Hematopoietic multipotent progenitor cell treated with erythropoietin and hydrocortisone succinate and interleukin-3 and kit ligand, for 15 days (in vitro differentiated cells): ENCODE data around the gene NRP1.

Experiments
- DNase-seq: peaks from one replicate; pipeline ENCODE4 v3.0.0-alpha.2; 2015; ENCODE audit warnings: low spot score

The NRP1 gene

GRCh38 chr10:33212061-33212748 is 122.3 kb downstream of the NRP1 start:
- DNase-seq, result no peak

GRCh38 chr10:33211106-33211878 is 123.2 kb downstream of the NRP1 start:
- no peak for DNase-seq

- DNase-seq, result no peak
Observed at GRCh38 chr10:33209802-33210201, 124.7 kb downstream of the NRP1 start.

- no peak for DNase-seq
Observed at GRCh38 chr10:33208166-33208565, 126.3 kb downstream of the NRP1 start.

DNA sequence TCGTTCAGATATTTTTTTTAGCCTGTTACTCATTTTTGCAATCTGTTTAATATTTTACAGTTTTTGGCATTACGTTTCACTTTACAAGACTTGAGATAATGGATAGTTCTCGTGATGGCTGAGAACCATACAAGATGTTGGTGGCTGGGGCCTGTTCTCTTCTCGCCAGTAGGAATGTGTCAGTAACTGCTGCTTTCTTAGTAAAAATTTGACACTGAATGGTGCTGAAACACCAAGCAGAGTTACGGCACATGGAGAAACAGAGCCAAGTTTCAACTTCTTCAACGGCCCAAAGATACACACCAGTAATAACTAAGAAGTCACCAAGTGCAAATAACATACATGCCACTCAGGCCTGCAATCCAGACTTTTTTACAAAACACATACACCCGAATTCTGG is 130.4 kb downstream of the NRP1 start:
- no peak for DNase-seq

DNA sequence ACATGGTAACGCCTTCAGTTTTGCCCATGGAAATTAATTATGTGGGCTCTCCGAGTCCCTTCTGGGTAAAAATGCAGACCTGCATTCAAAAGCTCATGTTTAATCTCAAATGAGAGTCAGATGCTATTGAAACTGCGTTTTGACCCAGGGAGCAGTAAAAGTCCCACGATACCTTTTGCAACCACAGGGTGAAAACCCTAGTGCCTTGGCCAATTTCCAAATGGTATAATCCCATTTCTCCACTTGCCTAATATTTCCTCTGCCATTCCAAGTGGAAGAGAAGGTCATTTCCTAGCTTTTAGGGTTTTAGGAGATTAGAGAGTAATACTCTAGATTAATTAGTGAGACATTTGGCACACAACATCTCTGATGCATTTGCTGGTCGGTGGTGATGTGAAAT is 132.5 kb downstream of the NRP1 start:
- DNase-seq, result no peak

GRCh38 chr10:33201056-33201780 is 133.2 kb downstream of the NRP1 start:
- no peak for DNase-seq

DNA sequence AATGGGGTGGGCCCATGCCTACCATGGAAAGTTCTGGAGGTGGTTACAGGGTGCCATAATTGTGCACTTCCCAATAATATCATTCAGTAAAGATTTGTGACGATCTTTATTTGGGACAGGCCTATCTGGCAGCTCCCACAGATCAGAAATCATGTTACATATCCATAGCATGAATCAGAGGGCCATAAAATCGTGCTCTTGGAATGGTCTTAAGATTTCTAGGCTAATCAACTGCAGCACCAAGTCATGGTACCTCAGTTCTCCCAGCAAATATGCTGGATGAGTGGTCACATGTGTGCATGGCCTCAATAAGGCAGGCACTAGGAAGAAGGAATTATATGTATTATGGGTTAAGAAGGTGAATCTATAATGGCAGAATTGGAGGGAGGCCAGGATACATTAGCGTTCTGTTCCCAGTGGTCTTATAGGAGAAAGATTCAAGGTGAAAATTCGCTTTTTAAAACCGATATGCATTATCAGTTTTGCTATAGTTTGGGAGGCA is 134.7 kb downstream of the NRP1 start:
- no peak for DNase-seq

- DNase-seq, result no peak
Observed at GRCh38 chr10:33198610-33199009, 135.9 kb downstream of the NRP1 start.

DNA sequence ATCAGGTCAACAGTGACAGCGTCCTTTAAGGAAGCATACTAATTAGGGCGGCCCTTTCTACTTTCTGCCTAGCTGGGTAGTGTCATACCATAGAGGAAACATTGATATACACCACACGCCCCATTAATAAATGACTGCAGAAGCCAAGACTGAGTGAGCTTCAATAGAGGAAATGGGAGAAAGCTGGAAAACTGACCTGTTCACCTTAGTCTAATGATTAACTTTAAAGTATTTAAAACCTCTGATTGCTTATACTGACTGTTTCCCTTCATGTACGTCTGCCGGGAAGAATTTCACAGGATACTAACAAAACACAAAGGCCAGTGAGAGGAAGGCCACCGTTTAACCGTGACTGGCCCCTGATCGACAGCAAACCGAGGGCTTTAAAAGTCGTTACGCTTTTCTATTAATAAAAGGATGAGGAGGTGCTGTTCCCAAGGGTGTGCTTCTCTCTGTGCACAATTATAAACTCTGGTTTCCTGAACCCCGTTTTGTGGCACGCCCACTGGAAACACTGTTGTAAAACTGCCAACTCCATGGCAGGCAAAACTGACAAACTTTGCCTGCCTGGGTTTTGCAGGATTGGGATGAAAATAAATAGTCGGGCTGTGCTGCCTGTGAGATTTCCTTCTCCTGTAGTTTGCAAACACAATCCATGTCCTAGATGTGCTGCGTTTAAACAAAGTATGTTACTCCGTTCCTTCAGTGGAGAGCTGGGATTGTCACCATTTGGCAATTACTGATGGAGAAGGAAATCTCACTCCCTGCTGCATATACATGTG is 137.6 kb downstream of the NRP1 start:
- DNase-seq, result no peak

GRCh38 chr10:33196377-33196706 is 138.1 kb downstream of the NRP1 start:
- DNase-seq, result no peak

DNA sequence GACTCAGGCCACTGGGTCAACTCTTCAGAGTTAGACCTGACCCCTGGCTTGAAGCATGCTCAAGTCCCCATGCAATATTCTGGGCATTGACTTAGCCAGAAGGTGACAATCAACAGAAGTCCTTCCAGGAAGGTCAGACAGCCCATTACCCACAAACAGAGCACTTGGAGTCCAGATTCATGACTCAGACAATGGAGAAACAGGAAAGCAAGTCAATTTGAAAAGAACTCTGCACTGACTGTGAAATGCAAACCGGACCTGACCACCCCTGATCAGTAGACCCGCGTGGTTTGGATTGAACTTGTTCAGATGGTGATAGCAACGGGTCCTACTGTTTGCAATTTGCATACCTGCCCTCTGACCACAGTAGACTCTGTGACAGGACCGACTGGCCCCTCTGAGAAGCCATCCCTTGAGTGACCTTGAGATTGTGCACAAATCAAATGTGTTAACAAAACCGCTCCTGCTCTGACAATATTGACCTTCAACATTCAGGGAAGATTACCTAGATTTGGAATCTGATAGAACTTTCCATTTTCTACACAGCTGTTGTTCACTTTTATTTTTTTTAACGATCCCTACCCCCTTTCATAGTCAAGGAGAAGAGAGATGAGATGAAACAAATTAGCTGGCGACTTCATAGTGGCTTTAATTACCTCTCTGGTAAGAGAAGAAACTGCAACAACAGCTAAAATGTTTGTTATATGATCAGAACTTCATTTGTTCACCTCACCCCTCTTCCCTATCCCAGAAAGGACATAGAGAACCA is 138.7 kb downstream of the NRP1 start:
- no peak for DNase-seq

DNA sequence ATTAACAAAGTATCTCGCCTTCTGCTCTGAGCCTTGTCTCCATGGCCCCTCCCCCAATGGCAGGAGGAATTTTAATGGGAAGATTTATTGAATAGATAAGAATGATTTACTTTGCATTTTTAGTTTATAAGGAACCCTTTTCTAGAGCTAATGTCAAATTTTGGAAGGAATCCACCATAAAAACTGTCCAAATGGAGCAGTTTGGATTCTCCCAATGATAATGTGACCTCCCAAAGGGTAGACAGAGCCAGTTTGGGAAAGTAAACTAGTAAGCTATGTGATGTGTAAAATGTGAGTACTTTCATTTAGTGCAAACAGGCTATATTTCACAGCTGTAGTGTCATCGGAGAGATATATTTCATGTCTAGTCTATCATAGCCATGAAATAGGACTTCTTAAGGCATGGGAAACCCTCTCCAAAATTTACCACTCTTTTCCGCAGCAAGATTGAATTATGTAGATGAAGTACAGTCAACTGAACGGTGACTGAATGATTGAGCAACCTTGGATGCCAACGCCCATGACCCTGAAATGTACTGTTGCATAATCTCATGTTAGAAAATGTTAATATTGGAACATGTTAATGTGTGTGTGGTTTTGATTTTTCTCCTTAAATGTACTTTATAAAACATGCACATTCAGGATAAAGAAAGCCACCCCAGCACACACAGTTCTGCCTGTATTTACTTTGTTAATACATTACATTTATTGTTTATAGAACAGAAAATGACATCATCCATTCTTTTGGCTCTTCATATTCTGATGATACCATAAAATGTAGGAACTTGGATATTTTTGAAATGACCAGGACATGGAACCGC is 140.6 kb downstream of the NRP1 start:
- no peak for DNase-seq

DNA sequence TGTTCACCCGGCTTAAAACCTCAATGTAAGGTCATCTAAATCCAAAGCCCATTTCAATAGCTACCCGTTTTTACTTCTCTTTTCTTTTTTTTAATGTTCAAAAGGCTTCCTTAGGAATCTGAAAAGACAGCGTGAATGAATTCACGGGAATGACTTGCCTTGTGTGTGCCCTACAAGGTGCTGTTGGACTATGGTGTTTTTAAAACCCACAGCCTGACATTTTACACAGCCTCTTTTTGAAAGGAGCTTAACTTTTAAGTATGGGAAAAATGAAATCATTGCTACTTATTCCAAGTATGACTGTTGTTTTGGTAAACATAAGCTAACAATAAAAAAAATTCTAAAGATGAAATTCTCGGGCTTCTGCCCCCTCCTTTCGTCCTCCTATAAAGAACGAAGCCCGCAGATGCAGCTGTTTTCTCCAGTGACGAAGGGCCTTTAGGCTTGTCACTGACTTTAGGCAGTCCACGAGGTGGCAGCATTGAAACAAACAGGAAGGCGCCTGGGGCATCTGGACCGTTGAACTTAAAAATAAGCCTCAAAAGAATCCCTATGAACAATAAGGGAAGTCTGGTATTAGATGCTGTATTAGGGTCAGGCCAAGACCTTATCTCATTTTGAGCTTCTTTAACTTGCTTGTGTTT is 141.3 kb downstream of the NRP1 start:
- no peak for DNase-seq

GRCh38 chr10:33192190-33192589 is 142.3 kb downstream of the NRP1 start:
- no peak for DNase-seq

- DNase-seq, result no peak
Observed at GRCh38 chr10:33190406-33190805, 144.1 kb downstream of the NRP1 start.

DNA sequence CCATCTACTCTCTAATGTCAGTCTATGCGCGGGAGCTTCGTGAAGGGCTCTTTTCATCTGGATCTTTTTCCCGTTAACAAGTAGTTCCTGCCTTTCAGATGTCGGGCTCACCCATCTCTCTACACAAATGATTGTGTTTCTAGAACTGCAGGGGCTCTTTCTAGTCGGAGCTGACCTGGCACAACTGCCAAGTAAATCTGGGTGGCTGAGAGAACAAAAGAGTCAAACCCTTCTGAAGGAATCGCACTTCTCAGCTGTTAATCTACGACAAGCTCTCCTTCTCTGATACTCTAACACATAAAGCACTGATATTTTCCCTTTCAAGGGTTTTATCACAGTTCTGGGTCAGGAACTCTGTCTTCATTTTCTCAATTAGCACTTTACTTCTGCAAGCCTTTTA is 144.7 kb downstream of the NRP1 start:
- DNase-seq, result no peak

- no peak for DNase-seq
Observed at GRCh38 chr10:33189363-33189762, 145.1 kb downstream of the NRP1 start.

- no peak for DNase-seq
Observed at GRCh38 chr10:33187427-33187999, 147.0 kb downstream of the NRP1 start.

DNA sequence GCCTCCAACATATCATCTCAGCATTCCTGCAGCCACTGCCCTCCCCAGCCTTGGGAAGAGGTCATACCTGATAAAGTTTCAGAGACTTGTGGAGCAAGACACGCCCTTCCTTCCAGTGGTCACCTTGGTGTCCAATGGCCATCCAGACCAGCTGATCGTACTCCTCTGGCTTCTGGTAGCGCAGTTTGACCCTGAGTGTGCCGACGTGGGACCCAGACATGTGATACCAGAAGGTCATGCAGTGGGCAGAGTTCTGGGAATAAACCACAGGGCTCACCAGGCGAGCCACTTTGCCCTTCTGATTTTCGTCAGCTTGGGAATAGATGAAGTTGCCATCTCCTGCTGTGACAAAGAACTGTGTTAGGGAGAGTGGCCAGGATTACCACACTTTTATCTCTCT is 148.3 kb downstream of the NRP1 start:
- DNase-seq, result no peak
